ENCODE measurements around the gene S100A7A.
"Not testable (repeated sequence)": the region's sequence is repeated elsewhere in the genome, so short reads cannot be mapped to it uniquely, and the experiment has no call there.

Gene S100A7A

DNA sequence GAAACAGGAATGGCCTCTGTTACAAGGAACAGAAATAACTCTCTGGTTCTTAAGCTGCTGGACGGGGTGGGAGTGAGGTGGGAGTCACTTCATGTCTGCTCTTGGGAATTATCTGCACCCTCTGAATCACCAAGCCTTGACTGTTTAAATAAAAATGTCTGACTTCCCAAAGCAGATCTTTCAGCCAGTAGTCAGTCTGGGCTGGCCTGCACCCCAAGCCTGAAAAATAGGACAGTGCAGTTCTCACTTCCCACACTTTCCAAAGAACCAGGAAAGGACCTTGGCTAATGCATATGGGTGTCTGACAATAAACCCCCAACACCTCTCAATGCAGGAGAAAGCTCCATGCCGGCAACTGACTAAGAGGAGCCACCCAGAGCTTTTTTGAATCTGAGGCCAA is 43.3 kb downstream of the S100A7A start:
- DNase-seq (ENCODE audit: low spot score) = no peak

DNA sequence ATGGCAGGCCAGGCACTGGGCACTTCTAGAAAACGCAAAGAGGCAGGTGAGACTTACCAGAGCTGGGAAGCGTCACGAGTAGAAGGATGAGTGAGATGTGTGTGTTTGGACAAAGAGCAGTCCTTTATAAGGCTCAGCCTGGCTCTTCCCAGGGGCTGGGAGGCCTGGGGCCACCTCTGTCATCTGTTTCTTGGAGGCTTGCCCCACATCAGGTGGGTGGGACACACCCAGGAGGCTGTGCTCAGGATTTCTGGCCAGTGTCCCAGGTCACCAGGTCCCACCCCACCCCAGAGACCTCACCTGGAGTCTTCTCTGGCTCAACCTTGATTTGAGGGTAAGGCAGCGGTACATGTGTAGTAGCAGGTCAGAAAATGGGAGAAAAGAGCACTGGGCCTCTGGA is 44.2 kb downstream of the S100A7A start, which contains the start of gene S100A7:
Gene S100A7 (minus strand): TSS at position 101 of the 400 bp plus-strand sequence. CDS start 1,638 bp downstream, outside the sequence.
- DNase-seq (ENCODE audit: low spot score) = no peak

DNA sequence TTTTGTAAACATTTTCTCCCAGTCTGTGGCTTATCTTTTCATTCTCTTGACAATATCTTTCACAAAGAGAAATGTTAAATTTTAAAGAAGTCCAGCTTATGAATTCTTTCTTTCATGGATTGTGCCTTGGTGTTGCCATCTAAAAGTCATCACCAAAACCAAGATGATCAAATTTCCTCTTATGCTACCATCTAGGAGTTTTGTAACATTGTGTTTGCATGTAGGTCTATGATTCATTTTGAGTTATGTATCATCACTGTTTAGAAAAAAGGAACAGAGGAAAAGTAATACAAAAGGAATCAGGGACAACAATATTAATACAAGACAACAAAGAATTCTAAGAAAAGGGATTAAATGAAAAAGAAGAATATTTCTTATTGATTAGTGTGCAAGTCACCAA is 46.4 kb downstream of the S100A7A start:
- DNase-seq (ENCODE audit: low spot score) = not testable (repeated sequence)

GRCh38 chr1:153465811-153466636 is 49.7 kb downstream of the S100A7A start:
- no peak for DNase-seq (ENCODE audit: low spot score)

DNA sequence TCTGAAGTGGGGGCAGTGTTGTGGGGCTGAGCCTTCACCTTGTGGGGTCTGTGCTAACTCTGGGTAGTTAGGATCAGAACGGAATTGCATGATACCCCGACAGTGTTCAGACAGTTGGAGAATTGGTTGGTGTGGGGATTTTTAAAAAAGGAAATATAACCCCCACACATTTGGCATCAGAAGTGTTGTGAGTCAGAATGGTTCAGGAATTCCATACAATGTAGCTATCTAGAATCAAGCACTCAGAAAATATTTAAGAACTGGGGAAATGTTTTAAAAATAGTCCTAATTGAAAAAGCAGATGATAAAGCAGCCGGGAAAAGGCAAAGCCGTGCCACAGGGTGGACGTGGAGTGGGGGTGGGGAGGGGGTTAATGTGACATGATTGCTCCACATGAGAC is 50.6 kb downstream of the S100A7A start:
- no peak for DNase-seq (ENCODE audit: low spot score)

- no peak for DNase-seq (ENCODE audit: low spot score)
Observed at GRCh38 chr1:153470707-153471106, 54.4 kb downstream of the S100A7A start.

All from putamen (tissue), 1 donor.